Measurements from ENCODE around the gene TRABD2A.

DNA sequence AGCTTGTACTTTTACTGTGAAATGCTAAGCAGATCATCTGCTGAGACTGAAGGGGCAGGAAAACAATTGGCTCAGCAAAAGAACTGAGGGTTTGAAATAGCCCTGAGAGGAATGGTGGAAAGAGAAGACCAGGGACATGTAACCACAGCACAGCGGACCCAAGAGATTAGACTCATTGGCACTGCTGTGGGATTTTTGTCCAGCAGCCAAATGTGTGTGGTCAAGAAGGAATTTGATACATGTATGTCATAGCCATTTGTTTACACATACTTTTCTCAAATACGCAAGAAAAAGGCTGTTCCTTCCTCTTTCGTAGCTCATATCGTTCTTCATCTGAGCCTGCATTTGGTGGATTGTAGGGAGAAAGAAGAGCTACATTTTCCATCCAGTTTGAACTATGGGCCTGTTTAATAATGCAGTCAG is 73.8 kb downstream of the TRABD2A start:
- TF ChIP-seq, protein P1, sequence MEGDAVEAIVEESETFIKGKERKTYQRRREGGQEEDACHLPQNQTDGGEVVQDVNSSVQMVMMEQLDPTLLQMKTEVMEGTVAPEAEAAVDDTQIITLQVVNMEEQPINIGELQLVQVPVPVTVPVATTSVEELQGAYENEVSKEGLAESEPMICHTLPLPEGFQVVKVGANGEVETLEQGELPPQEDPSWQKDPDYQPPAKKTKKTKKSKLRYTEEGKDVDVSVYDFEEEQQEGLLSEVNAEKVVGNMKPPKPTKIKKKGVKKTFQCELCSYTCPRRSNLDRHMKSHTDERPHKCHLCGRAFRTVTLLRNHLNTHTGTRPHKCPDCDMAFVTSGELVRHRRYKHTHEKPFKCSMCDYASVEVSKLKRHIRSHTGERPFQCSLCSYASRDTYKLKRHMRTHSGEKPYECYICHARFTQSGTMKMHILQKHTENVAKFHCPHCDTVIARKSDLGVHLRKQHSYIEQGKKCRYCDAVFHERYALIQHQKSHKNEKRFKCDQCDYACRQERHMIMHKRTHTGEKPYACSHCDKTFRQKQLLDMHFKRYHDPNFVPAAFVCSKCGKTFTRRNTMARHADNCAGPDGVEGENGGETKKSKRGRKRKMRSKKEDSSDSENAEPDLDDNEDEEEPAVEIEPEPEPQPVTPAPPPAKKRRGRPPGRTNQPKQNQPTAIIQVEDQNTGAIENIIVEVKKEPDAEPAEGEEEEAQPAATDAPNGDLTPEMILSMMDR (IDR thresholded peaks at IDR 0.05): no peak
- no peak for TF ChIP-seq POLR2A (IDR thresholded peaks at IDR 0.05)

Data from uterus (tissue), 2 donors.